ENCODE results near the gene EPHA4.

- TF ChIP-seq POLR2A (IDR thresholded peaks at IDR 0.05) (no peak), CTCF (IDR thresholded peaks at IDR 0.05) (no peak)
Measured at GRCh38 chr2:221488136-221488807, 83.8 kb downstream of the EPHA4 start.

Measured in ovary (tissue), 3 donors.